SK-N-SH (cell line): Measurements from ENCODE around the gene CFAP299. TPM values are rescaled to one million over a fixed set of nuclear protein-coding genes. Genes with fewer than 3 reads are reported as not detected.

ENCODE experiments used
- CTCF ChIA-PET: fragments of 300-600, 350-600 bp; formaldehyde crosslinking; extraction: SDS; loops from one replicate; lab custom pipeline; 2021; lab: Yijun Ruan, JAX
- POLR2A ChIA-PET: fragments of 350-600 bp; sonication (Branson Sonifier 250); formaldehyde crosslinking; extraction: SDS; loops from one replicate; lab custom pipeline; 2020; ENCODE audit warnings: antibody characterized with exemption, inconsistent platforms; lab: Yijun Ruan, JAX
- DNase-seq: peaks from one replicate; pipeline ENCODE4 v3.0.0; 2012
- H2AFZ ChIP-seq: fragments of 200-600 bp; sonication (generic); 2 replicates; pipeline ENCODE4 v1.8.1; 2016; ENCODE audit warnings: antibody characterized with exemption, mild to moderate bottlenecking, low read depth
- H3F3A ChIP-seq: fragments of 200-600 bp; sonication (generic); replicated peaks from 2 replicates; pipeline ENCODE3; 2016; ENCODE audit warnings: antibody characterized with exemption, mild to moderate bottlenecking; ENCODE audit not compliant: insufficient read depth
- H3K27ac ChIP-seq, 2 experiments: fragments of 200-500 bp in 1 of 2; fragments of 200-600 bp in 1 of 2; sonication (Bioruptor generic) in 1 of 2; sonication (generic), shearing (Covaris generic) in 1 of 2; 2 replicates each; pipeline versions ENCODE4 v1.5.1 to v1.6.1; 2014 to 2016; ENCODE audit warnings: low read depth in 2 of 2, inconsistent platforms in 1 of 2, low read length in 1 of 2, mild to moderate bottlenecking in 1 of 2, mixed read lengths in 1 of 2
- H3K27me3 ChIP-seq: fragments of 200-600 bp; sonication (generic), shearing (Covaris generic); 2 replicates; pipeline ENCODE4 v1.6.1; 2016; ENCODE audit warnings: mixed run types; ENCODE audit not compliant: insufficient read depth
- H3K36me3 ChIP-seq, 2 experiments: fragments of 200-500 bp in 1 of 2; fragments of 200-600 bp in 1 of 2; sonication (Bioruptor generic) in 1 of 2; sonication (generic) in 1 of 2; replicated peaks in 1 of 2; 2 replicates each; pipeline versions ENCODE3 to v1.5.1; 2014 to 2016; ENCODE audit warnings: low read length in 1 of 2, mild to moderate bottlenecking in 1 of 2; ENCODE audit not compliant: insufficient read depth in 2 of 2, control insufficient read depth in 1 of 2
- H3K4me1 ChIP-seq, 2 experiments: fragments of 200-500 bp in 1 of 2; fragments of 200-600 bp in 1 of 2; sonication (Bioruptor generic) in 1 of 2; sonication (generic), shearing (Covaris generic) in 1 of 2; 2 replicates each; pipeline versions ENCODE4 v1.5.1 to v1.6.1; 2014 to 2016; ENCODE audit warnings: low read depth in 1 of 2, low read length in 1 of 2, mixed run types in 1 of 2; ENCODE audit not compliant: insufficient read depth in 2 of 2, control insufficient read depth in 1 of 2
- H3K4me2 ChIP-seq: fragments of 200-600 bp; sonication (generic), shearing (Covaris generic); 2 replicates; pipeline ENCODE4 v1.6.1; 2017; ENCODE audit warnings: mixed run types
- H3K4me3 ChIP-seq, 2 experiments: fragments of 200-500 bp in 1 of 2; fragments of 200-600 bp in 1 of 2; sonication (Bioruptor generic) in 1 of 2; sonication (generic), shearing (Covaris generic) in 1 of 2; 2 replicates each; pipeline versions ENCODE4 v1.5.1 to v1.8.1; 2014 to 2016; ENCODE audit warnings: low read depth in 2 of 2, inconsistent platforms in 1 of 2, low read length in 1 of 2, mild to moderate bottlenecking in 1 of 2, mixed read lengths in 1 of 2, moderate library complexity in 1 of 2
- H3K79me2 ChIP-seq: fragments of 200-600 bp; sonication (generic); 2 replicates; pipeline ENCODE4 v1.8.1; 2017; ENCODE audit warnings: mild to moderate bottlenecking; ENCODE audit not compliant: insufficient read depth
- H3K9ac ChIP-seq: fragments of 200-600 bp; sonication (generic); 2 replicates; pipeline ENCODE4 v1.6.1; 2017; ENCODE audit warnings: mixed run types
- H3K9me2 ChIP-seq: fragments of 200-600 bp; sonication (generic); 2 replicates; pipeline ENCODE4 v1.6.1; 2017; ENCODE audit warnings: mixed run types
- H3K9me3 ChIP-seq: fragments of 200-600 bp; sonication (generic); 2 replicates; pipeline ENCODE4 v1.6.1; 2017; ENCODE audit warnings: mixed run types, mild to moderate bottlenecking, moderate library complexity
- H4K20me1 ChIP-seq: fragments of 200-600 bp; sonication (generic); 2 replicates; pipeline ENCODE4 v1.6.1; 2017; ENCODE audit warnings: mild to moderate bottlenecking, mixed run types; ENCODE audit not compliant: insufficient read depth
- CHD2 ChIP-seq: fragments of 150-350 bp; IDR thresholded peaks from 2 replicates; pipeline ENCODE4 v1.6.1; 2018; ENCODE audit warnings: low read length; ENCODE audit not compliant: partially characterized antibody
- FOSL2 ChIP-seq: IDR thresholded peaks from 2 replicates; pipeline ENCODE4 v1.4.0; 2012; ENCODE audit warnings: low read depth, mild to moderate bottlenecking, moderate library complexity, borderline replicate concordance
- GATA2 ChIP-seq: sonication (generic); formaldehyde crosslinking; IDR thresholded peaks from 2 replicates; pipeline ENCODE4 v1.5.0; 2020; ENCODE audit warnings: mild to moderate bottlenecking, missing genetic modification reagents
- MEF2A ChIP-seq: IDR thresholded peaks from 2 replicates; pipeline ENCODE4 v1.4.0; 2012; ENCODE audit warnings: low read depth, borderline replicate concordance
- MXI1 ChIP-seq: IDR thresholded peaks from 2 replicates; pipeline ENCODE4 v1.6.1; 2012; ENCODE audit warnings: mild to moderate bottlenecking, low read depth, low read length, improper control_type of control experiment
- POLR2AphosphoS5 ChIP-seq: IDR thresholded peaks from 2 replicates; pipeline ENCODE4 v1.6.1; 2012; ENCODE audit warnings: low read depth, low read length
- RXRA ChIP-seq: IDR thresholded peaks from 2 replicates; pipeline ENCODE4 v1.4.0; 2012; ENCODE audit warnings: low read depth, mild to moderate bottlenecking, borderline replicate concordance
- TCF12 ChIP-seq: IDR thresholded peaks from 2 replicates; pipeline ENCODE4 v1.4.0; 2012
- WGBS: methylation state at CpG from one replicate; pipeline ENCODE4 v1.1.6; 2017; ENCODE audit warnings: low lambda C conversion rate; 5-methylcytosine and 5-hydroxymethylcytosine counted together
- polyA plus RNA-seq, 3 experiments: library from polyadenylated mRNA; depleted of rRNA; stranded (reverse); fragments of >200 nt; gene quantifications; 2 replicates each; pipeline ENCODE4 v1.2.3, GENCODE V29; 2012
- TF ChIP-seq, protein P1 (sequence below): IDR thresholded peaks from 2 replicates; pipeline ENCODE4 v1.4.0; 2012; ENCODE audit warnings: low read depth, borderline replicate concordance
- TF ChIP-seq, protein P2 (sequence below): IDR thresholded peaks from 2 replicates; pipeline ENCODE4; 2012
- TF ChIP-seq, protein P3 (sequence below): IDR thresholded peaks from 2 replicates; pipeline ENCODE4 v1.4.0; 2012; ENCODE audit warnings: low read depth, borderline replicate concordance

CFAP299 gene
- polyA plus RNA-seq, 1 of the 3 experiments (the other 2 are of a cell fraction), result 1.2 TPM

DNA sequence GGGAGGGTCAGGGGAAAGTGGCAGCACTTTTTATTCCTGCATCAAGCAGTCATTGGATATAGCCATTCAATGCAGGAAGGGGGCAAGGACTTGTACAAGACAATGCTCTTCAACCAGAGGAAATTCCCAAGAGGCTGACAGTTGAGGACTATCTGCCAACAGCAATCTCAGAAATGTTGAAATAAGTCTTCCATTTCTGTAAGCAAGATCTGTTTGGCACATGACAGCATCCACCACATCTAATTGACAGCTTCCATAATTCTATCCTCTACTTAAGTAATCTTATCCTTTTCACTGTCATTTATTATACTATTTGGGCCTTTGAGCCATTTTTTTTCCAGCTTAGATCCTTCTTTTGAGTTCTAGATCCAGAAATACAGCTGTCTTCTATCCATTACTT lies 110.7 kb downstream of the CFAP299 start:
- Histone ChIP-seq H3F3A (no peaks in the 10 kb centered on the region), H3K9me2 (no peaks in the 10 kb centered on the region), H3K4me1 (no peaks in the 10 kb centered on the region), H3K27me3 (no peaks in the 10 kb centered on the region), H3K4me3 (no peak overlapping the region), H2AFZ (no peak overlapping the region), H3K27ac (no peak overlapping the region), H3K9ac (no peak overlapping the region), H3K36me3 (no peaks in the 10 kb centered on the region), H3K4me2 (no peak overlapping the region), H4K20me1 (no peaks in the 10 kb centered on the region), H3K79me2 (no peaks in the 10 kb centered on the region), H3K9me3 (peaks cover 10% of the 10 kb centered on the region; the same call in 1 of the 2 replicates)
- CTCF ChIA-PET, result no interaction called here
- POLR2A ChIA-PET, result no interaction called here
- no peak for TF ChIP-seq FOSL2
- TF ChIP-seq, protein P1, sequence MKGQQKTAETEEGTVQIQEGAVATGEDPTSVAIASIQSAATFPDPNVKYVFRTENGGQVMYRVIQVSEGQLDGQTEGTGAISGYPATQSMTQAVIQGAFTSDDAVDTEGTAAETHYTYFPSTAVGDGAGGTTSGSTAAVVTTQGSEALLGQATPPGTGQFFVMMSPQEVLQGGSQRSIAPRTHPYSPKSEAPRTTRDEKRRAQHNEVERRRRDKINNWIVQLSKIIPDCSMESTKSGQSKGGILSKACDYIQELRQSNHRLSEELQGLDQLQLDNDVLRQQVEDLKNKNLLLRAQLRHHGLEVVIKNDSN, result no peak
- TF ChIP-seq RXRA, result no peak
- no peak for TF ChIP-seq CHD2
- TF ChIP-seq, protein P2, sequence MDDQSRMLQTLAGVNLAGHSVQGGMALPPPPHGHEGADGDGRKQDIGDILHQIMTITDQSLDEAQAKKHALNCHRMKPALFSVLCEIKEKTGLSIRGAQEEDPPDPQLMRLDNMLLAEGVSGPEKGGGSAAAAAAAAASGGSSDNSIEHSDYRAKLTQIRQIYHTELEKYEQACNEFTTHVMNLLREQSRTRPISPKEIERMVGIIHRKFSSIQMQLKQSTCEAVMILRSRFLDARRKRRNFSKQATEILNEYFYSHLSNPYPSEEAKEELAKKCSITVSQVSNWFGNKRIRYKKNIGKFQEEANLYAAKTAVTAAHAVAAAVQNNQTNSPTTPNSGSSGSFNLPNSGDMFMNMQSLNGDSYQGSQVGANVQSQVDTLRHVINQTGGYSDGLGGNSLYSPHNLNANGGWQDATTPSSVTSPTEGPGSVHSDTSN, result no peak
- TF ChIP-seq TCF12, result no peak
- no peak for DNase-seq

DNA sequence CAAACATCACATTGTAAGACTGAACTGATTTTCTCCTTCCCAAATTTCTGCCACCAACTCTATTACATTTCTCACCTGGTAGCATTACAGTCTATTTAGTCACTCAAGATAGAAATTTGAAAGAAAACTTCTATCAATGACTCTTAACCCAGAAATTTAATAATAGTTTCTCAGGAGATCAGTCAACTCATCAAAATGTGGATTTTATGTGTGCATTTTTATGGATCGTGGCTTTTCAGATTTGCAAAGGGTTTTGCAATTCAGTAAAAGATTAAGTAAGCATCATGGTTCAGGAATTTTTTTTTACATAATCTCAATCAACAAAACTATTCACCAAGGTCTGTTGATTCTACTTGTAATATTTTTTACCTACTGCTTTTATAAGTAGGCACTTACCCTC lies 111.1 kb downstream of the CFAP299 start:
- no peak overlapping the region for H3K4me2 ChIP-seq
- ChIA-PET CTCF (no interaction called here), POLR2A (no interaction called here)
- DNase-seq, result no peak
- no peak overlapping the region for H3K27ac ChIP-seq
- H3K79me2 ChIP-seq, result no peaks in the 10 kb centered on the region
- H2AFZ ChIP-seq, result no peak overlapping the region
- WGBS, result 48% methylated on average over 1 of the region's 1 CpG
- no peak overlapping the region for H3K9ac ChIP-seq
- no peaks in the 10 kb centered on the region for H3K4me1 ChIP-seq
- H3F3A ChIP-seq, result no peaks in the 10 kb centered on the region
- H3K9me2 ChIP-seq, result no peaks in the 10 kb centered on the region
- peaks cover 8% of the 10 kb centered on the region; the same call in 1 of the 2 replicates for H3K9me3 ChIP-seq
- TF ChIP-seq TCF12 (no peak), GATA2 (no peak), FOSL2 (no peak), MEF2A (no peak), MXI1 (no peak), POLR2AphosphoS5 (no peak)
- TF ChIP-seq, protein P3, sequence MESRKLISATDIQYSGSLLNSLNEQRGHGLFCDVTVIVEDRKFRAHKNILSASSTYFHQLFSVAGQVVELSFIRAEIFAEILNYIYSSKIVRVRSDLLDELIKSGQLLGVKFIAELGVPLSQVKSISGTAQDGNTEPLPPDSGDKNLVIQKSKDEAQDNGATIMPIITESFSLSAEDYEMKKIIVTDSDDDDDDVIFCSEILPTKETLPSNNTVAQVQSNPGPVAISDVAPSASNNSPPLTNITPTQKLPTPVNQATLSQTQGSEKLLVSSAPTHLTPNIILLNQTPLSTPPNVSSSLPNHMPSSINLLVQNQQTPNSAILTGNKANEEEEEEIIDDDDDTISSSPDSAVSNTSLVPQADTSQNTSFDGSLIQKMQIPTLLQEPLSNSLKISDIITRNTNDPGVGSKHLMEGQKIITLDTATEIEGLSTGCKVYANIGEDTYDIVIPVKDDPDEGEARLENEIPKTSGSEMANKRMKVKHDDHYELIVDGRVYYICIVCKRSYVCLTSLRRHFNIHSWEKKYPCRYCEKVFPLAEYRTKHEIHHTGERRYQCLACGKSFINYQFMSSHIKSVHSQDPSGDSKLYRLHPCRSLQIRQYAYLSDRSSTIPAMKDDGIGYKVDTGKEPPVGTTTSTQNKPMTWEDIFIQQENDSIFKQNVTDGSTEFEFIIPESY, result no peak
- no peaks in the 10 kb centered on the region for H4K20me1 ChIP-seq
- no peaks in the 10 kb centered on the region for H3K27me3 ChIP-seq
- H3K36me3 ChIP-seq, result no peaks in the 10 kb centered on the region
- no peak overlapping the region for H3K4me3 ChIP-seq
